Activated CD8-positive, alpha-beta memory T cell treated with anti-CD3 and anti-CD28 coated beads for 36 hours (primary cell): ENCODE measurements around the gene VWA2. TPM values are rescaled to one million over a fixed set of nuclear protein-coding genes. Genes with fewer than 3 reads are reported as not detected.

ENCODE experiments used
- CTCF ChIA-PET: fragments of 350-600 bp; sonication (Branson Sonifier 250); formaldehyde crosslinking; loops from one replicate; lab custom pipeline; 2021; ENCODE audit warnings: antibody characterized with exemption; lab: Charles Lee
- POLR2A ChIA-PET: fragments of 350-600 bp; sonication (Branson Sonifier 250); formaldehyde crosslinking; loops from one replicate; lab custom pipeline; 2021; ENCODE audit warnings: antibody characterized with exemption; lab: Charles Lee
- total RNA-seq, 2 experiments: library from RNA; stranded (reverse); gene quantifications; one replicate each; pipeline ENCODE4 v1.2.3, GENCODE V29; 2021

VWA2 gene
- not detected for total RNA-seq

GRCh38 chr10:114239117-114239993, at the start of gene VWA2:
Gene VWA2 (plus strand): TSS chr10:114239254. CDS start chr10:114248714, 9,460 bp downstream.
- POLR2A ChIA-PET: no interaction called here
- CTCF ChIA-PET: interaction anchor here (1.1 kb wide), 1 partner anchor 81 kb away, joined by 3 read pairs; no protein-coding TSS in a partner anchor

- CTCF ChIA-PET: no interaction called here
- POLR2A ChIA-PET: interaction anchor here (0.5 kb wide), 1 partner anchor 160 kb away, joined by 5 read pairs; no protein-coding TSS in a partner anchor
Observed at GRCh38 chr10:114189700-114190099, 49.4 kb upstream of the VWA2 start.

GRCh38 chr10:114195079-114195478, 44.0 kb upstream of the VWA2 start:
- CTCF ChIA-PET: no interaction called here
- POLR2A ChIA-PET: no interaction called here

- ChIA-PET CTCF (no interaction called here), POLR2A (interaction anchor here (0.6 kb wide), 1 partner anchor 368 kb away, joined by 3 read pairs; no protein-coding TSS in a partner anchor)
Observed at GRCh38 chr10:114199239-114199638, 39.8 kb upstream of the VWA2 start.

GRCh38 chr10:114202812-114203211, 36.2 kb upstream of the VWA2 start:
- ChIA-PET POLR2A (no interaction called here), CTCF (no interaction called here)

GRCh38 chr10:114206902-114207301, 32.2 kb upstream of the VWA2 start:
- CTCF ChIA-PET: interaction anchor here (0.7 kb wide), 1 partner anchor 179 kb away, joined by 3 read pairs; no protein-coding TSS in a partner anchor
- POLR2A ChIA-PET: no interaction called here

- ChIA-PET CTCF (no interaction called here), POLR2A (no interaction called here)
Observed at GRCh38 chr10:114207349-114207748, 31.7 kb upstream of the VWA2 start.

- POLR2A ChIA-PET: no interaction called here
- CTCF ChIA-PET: no interaction called here
Observed at GRCh38 chr10:114208351-114208750, 30.7 kb upstream of the VWA2 start.

- POLR2A ChIA-PET: no interaction called here
- CTCF ChIA-PET: no interaction called here
Observed at GRCh38 chr10:114212153-114212552, 26.9 kb upstream of the VWA2 start.

- ChIA-PET CTCF (interaction anchor here (0.7 kb wide), 1 partner anchor 89 kb away, joined by 3 read pairs; no protein-coding TSS in a partner anchor), POLR2A (no interaction called here)
Observed at GRCh38 chr10:114215033-114215432, 24.0 kb upstream of the VWA2 start.

GRCh38 chr10:114220281-114220680, 18.8 kb upstream of the VWA2 start:
- POLR2A ChIA-PET: no interaction called here
- CTCF ChIA-PET: no interaction called here

- ChIA-PET POLR2A (no interaction called here), CTCF (no interaction called here)
Observed at GRCh38 chr10:114221235-114221634, 17.8 kb upstream of the VWA2 start.

GRCh38 chr10:114223066-114223465, 16.0 kb upstream of the VWA2 start:
- ChIA-PET CTCF (no interaction called here), POLR2A (no interaction called here)

GRCh38 chr10:114228156-114228555, 10.9 kb upstream of the VWA2 start:
- CTCF ChIA-PET: no interaction called here
- POLR2A ChIA-PET: no interaction called here

GRCh38 chr10:114232561-114233176, 6.4 kb upstream of the VWA2 start:
- CTCF ChIA-PET: interaction anchor here (1.3 kb wide), 1 partner anchor 20 kb away, joined by 3 read pairs; no protein-coding TSS in a partner anchor
- POLR2A ChIA-PET: no interaction called here

GRCh38 chr10:114233482-114233881, 5.6 kb upstream of the VWA2 start:
- CTCF ChIA-PET: no interaction called here
- POLR2A ChIA-PET: no interaction called here

GRCh38 chr10:114234132-114234531, 4.9 kb upstream of the VWA2 start:
- CTCF ChIA-PET: no interaction called here
- POLR2A ChIA-PET: no interaction called here

- ChIA-PET POLR2A (no interaction called here), CTCF (no interaction called here)
Observed at GRCh38 chr10:114239994-114240345, 916 bp downstream of the VWA2 start.

- CTCF ChIA-PET: interaction anchor here (0.6 kb wide), 1 partner anchor 493 kb away, joined by 3 read pairs; no protein-coding TSS in a partner anchor
- POLR2A ChIA-PET: no interaction called here
Observed at GRCh38 chr10:114242235-114242634, 3.2 kb downstream of the VWA2 start.

GRCh38 chr10:114243661-114244060, 4.6 kb downstream of the VWA2 start:
- CTCF ChIA-PET: no interaction called here
- POLR2A ChIA-PET: no interaction called here
